ENCODE measurements around the gene LRP1B.

GRCh38 chr2:140481136-140481535 lies 1649.7 kb downstream of the LRP1B start:
- TF ChIP-seq POLR2A (IDR thresholded peaks at IDR 0.05; ENCODE audit: low read depth, low read length) (no peak), POLR2AphosphoS5 (IDR thresholded peaks at IDR 0.05; ENCODE audit: low read depth, low read length) (no peak)
